WTC11 (cell line): ENCODE results near the gene MEGF6.

Experiments used
- CTCF ChIP-seq: fragments of 200-600 bp; IDR thresholded peaks from 2 replicates; pipeline ENCODE4 v1.8.0; 2022; ENCODE audit warnings: antibody characterized with exemption
- OVOL2 ChIP-seq: fragments of 250-450 bp; sonication (Bioruptor Pico); IDR thresholded peaks from 2 replicates; pipeline ENCODE4 v1.9.0; 2021; ENCODE audit warnings: mild to moderate bottlenecking, borderline replicate concordance

DNA sequence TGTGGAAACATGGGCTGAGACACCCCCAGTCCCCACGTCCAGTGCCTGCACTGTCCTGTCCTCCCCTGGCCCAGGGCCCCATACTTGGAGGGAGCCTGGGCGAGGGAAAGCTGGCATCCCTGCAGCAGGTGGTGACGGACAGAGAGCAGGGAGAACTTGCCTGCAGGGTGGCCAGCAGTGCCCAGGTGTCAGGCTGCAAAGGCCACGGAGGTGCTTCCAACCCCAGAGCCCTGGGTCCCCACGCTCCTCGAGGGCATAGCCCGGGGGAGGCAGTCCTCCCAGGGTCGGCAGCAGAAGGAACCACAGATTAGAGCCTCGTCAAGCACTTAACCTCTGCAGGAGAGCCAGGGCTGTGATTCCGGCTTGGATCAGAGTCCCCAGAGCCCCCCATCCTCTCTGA lies 79.4 kb downstream of the MEGF6 start:
- TF ChIP-seq CTCF: no peak
- no peak for TF ChIP-seq OVOL2 (CRISPR knock-in tag)
